ENCODE measurements around the gene EXT2.

DNA sequence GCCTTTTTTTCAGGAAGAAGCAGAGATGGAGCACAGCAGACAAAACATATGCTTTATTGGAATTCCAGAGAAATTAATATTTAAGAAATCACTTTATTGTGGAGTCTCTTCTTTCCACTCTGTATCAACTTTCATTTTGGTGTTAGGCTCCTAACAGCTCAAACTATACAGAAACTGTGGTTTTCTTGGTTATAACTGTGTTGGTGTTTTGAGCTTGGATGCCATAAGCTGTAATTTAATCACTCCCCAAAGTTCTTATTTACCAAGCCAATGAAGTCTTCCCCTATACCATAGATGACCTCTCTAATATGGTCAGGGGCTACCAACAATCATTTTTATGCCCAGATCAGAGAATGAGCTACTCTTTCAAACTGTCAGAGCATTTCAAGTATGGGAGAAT, 90.0 kb downstream of the EXT2 start:
- TF ChIP-seq POLR2A (IDR thresholded peaks at IDR 0.05): no peak
- TF ChIP-seq CTCF (IDR thresholded peaks at IDR 0.05): no peak
